ENCODE data around the gene TOM1L2.

The TOM1L2 gene

DNA sequence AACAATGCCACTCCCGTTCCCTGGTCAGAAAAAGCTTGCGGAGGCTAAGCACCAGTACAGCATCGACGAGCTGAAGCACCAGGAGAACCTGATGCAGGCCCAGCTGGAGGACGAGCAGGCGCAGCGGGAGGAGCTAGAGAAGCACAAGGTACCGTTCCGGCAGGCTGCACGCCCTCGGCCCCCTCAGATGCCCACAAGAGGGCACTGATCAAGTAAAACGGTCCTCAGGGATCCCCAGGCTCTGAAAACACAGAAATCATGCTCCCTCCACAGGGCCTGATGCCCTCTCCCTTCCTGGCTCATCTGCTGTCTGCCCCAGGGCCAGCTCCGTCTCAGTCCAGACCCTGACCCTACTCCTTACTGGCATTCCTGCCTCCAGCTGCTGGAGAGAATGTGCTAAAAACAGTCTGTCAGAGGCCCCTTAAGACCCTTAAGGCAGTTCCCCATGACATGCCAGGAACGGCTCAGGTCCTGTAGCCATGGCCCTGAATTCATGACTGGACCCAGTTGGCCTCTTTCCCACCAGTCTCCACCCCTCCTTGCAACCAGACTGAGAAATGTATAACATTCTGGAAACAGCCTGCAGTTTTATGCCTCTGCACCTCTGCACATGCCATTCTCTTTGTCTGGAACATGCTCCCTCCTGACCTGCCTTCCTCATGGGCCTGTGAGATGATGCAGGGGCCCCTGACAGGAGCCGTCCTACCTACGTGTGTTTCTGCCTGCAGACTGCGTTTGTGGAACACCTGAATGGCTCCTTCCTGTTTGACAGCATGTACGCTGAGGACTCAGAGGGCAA, 22.3 kb upstream of the TOM1L2 start:
- DNase-seq, result peak; percentile 34

DNA sequence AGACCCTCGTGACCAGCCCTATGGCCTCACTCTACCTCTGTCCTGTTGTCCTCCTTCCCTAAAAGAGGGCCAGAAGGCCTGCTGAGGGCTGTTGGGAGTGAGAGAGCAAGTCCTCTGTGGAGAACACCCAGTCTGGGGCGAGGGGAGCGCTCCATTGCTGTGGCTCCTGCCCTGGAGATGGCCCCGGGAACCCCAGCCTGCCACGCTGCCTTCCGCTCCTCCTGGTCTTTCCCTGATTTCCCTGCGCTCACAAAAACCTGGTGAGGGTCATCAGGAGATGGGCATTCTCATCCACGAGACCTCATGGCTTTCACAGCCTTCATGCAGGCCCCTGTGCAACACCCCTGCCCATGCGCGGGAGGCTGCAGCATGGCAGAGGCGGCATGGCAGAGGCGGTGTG, 21.7 kb upstream of the TOM1L2 start:
- DNase-seq, result no peak

DNA sequence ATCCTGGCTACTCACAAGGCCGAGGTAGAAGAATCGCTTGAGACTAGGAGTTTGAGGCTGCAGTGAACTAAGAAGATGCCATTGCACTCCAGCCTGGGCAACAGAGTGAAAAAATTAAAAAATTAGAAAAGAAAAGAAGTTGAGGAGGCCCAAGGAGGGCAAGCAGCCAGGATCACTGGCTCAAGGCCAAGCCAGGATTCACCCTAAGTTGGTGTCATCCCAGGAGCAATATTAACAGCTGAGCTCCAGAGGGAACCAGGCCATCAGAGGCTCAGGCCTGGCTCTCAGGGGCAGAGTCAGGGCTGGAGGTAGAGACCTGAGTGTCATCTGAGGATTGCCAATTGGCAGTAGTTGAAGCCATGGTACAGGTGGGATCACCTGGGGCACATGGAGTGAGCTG, 21.2 kb upstream of the TOM1L2 start:
- no peak for DNase-seq

DNA sequence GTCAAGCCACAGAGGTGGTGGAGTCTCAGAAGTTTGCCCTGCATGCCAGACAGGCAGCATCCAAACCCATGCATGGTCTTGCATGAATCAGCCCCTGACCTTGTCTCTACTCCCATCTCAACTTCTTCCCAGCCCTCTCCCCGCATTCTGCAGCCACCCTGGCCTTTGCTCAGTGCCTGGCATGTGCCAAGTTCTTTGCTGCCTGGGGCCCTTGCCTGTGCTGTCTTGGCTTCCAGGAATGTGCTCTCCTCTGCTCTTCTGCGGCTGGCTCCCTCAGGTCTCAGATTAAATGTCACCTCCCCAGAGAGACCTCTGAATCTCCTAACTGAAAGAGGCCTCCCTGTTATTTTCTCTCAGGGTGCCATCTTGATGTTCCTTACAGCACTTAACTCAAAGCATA, 18.1 kb upstream of the TOM1L2 start:
- no peak for DNase-seq

DNA sequence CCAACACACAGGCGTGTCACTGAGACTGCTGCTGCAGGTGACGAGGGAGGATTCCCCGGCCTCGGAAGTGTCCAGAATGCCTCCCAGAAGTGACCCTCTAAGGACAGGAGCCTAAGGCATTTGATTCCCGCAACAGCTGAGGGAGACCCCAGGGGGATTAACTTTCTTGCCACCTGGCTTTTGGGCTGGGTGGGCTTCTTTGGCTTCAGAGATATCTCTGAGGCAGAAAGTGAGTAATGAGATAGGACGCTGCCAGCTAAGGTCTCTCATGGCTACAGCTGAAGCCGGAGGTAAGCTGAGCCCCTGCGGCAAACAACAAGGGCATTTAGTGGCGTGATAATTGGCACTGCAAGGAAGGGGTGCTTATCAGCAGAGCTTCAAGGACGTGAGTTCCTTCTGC, 17.4 kb upstream of the TOM1L2 start:
- no peak for DNase-seq

DNA sequence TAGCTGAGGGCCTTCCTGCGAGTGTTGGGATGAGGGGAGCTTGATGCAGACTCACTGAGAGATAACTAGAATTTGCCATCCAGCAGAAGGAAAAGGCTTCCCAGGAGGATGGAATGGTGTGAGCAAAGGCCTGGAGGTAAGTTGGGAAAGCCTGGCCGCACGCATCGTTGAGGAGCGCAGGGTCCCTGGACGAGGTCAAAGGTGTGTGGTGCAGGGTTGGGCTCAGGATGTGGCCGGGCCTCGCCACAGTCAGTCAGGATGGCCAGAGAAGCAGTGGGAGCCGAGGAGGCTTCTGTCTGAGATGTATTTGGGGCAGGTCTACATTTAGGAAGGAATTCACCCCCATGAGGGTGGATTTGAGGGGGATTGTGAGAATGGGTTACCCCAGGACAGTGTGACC, 16.9 kb upstream of the TOM1L2 start:
- DNase-seq, result no peak

DNA sequence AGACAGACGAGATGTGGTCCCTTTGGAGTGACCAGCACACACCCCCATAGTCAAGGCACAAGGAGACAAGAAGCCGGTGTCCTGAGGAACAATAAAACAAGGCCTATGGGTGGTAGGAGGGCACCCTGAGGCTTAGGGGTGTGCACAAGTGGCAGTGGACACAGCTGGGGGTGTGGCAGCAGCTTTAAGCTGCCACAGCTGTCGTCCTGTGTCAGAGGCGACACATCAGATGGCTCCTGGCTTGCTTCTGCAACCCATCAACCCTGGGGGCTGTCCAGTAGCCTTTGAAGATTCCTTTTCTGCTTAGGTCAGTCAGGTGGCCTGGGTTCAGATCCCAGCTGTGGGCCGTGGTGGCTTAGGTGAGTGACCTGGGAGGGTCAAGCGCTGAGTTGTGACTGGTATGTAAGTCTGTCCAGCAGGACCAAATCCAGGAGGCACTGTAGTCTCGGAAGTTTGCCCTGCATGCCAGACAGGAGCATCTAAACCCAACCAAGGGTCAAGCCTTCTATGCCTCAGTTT, 16.3 kb upstream of the TOM1L2 start:
- no peak for DNase-seq

DNA sequence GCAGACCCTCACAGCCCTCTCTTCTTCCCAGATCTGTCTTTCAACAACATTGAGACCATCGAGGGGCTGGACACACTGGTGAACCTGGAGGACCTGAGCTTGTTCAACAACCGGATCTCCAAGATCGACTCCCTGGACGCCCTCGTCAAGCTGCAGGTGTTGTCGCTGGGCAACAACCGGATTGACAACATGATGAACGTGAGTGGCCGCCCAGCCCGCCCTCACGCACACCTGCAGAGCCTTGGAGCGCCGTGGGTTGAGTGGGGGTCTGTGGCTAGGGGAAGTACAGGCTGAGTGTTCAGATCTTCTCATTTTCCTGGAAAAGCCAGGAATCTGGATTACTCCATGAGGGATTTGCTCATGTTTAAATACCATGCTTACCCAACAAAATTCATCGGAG, 15.7 kb upstream of the TOM1L2 start:
- no peak for DNase-seq

DNA sequence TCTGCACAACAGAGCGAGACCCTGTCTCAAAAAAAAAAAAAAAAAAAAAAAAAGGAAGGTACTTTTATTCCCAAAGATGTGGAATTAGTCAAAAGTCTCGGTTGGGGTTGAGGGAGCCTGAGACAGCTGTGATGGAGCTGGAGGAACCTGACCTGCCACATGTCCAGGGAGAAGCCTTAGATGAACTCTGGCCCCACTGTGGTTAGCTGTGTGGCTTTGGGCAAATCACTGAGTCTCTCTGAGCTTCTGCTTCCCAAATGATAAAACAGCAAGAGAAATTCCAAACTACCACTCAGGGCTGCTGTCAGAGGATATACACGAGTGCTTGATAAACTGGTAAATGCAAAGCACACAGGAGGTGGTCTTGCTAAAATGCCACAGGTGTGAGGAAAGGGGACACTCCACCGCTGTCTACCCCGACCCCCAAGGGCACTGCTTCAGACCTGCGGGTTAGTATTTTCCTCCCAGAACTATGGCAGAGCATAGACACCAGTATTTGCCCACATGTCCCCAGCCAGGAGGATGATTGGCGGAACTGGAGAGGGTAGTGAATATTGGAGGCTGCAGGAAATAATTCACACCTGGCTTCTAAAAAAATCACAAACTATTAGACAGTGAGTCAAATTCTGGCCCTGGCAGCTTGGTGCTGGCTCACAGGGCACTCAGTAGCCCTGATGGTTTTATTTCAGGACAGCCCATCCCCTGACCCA, 15.1 kb upstream of the TOM1L2 start:
- no peak for DNase-seq

DNA sequence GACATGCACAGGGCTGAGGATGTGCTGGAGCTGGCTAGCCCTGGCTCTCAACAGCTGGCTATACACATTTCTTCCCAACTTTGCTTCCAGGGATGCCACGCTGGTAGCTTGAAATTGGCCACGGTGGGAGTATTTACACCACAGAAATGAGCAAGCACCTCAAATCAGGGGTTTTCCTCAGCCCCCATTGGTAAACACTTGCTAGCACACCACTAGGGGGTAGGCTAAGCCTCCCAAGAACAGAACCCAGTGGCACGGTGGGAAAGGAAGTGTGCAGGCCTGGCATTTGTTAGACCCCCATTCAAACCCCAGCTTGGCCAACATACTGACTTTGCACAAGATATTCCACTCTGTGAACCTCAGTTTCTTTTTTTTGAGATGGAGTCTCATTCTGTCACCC, 13.4 kb upstream of the TOM1L2 start:
- peak; percentile 23 for DNase-seq

DNA sequence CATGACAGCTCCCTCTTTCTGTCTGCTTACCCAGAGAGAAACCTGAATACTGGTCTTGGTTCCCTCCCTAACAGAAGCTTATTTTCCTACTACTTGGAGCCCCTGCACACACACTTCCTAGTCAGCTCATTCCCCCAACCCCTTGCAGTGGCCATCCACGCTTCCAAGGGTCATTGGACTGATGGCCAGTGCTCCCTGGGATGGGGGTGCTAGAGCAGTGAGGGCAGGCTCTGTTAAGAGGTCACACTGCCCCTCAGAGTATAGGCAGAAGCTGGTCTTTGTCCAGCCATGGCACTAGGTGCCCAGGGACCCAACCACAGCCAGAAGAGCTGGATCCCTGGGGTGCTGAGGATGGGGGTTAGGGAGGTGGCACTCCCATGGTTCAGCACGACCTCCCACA, 13.0 kb upstream of the TOM1L2 start:
- DNase-seq, result no peak

DNA sequence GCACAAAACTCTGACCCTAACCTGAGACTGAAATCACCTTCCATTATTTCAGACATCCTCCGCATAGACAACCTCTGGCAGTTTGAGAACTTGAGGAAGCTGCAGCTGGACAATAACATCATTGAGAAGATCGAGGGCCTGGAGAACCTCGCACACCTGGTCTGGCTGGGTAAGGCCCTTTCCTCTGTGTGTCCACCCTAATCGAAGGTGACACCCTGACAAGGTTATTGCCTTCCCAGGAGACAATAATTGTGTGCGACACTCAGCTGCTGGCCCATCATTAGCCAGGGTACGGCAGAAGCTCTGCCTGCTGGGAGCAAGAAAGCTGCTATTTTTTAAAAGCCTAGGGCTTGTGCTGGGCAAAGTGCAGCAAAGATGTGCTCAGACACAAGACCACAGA, 11.6 kb upstream of the TOM1L2 start:
- no peak for DNase-seq

DNA sequence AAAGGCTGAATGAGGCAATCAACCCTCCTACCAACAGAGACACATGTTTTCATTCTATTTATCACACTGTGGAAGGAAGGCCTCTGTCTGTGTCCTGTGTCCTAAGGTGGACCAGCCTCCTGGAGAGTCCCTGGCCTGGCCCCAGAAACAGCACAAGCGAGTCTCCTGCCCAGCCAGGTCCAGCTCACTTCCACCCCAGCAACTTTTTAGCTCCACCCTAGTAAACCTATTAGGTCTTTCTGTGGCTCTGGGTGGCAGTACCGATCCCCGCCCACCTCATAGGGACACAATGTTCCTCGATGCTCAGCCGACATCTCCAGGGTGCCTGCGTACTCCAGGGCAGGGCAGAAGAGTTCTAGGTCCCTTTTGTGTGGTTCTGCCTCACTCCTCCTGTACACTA, 11.2 kb upstream of the TOM1L2 start:
- DNase-seq, result no peak

DNA sequence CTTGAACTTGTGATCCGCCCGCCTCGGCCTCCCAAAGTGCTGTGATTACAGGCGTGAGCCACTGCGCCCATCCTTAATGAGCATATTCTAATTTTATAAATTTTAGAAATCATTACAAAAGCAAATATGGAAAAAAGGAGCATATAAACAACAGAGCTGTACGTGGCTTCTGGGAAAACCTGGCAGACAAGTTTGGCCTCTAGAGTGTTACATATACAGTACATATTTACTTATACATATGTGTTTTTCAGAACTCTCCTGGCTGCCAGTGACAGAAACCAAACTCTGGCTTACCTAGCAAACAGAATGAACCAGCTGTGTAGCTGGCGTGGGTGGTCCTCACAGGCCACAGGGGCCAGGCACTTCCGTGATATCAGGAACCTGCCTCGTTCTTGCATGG, 10.6 kb upstream of the TOM1L2 start:
- no peak for DNase-seq

DNA sequence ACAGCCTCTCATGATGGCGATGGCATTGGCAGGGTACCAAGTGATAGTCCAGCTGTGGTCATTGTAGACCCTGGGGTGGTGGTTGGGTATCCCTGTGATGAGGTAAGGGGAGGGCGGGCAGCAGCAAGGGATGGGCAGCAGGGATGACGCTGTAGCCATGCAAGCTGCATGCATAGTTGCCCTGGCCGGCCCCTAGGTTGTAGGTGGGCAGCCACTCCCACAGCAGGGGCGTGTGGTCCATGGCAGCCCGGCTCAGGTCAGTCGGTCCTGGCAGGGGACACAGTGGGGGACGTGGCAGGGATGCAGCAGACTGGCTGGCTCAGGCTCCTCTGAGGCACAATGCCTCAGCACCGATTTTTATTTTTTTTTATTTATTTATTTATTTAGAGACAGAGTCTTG, 9.1 kb upstream of the TOM1L2 start:
- DNase-seq, result no peak

DNA sequence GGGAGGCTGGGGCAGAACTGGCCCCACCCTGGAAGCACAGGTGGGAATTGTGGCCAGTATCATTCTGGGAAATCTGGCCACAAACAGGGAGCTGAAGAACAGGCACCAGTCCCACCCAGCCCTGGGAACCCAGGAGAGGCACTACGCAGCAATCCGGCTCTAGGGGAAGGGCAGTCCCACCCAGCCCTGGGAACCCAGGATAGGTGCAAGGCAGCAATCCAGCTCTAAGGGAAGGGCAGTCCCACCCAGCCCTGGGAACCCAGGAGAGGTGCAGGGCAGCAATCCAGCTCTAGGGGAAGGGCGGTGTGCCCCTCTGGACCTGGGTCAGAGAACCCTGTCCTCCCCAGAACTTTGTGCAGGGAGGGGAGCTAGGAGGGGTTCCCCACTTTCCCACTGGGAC, 7.6 kb upstream of the TOM1L2 start:
- DNase-seq, result no peak

DNA sequence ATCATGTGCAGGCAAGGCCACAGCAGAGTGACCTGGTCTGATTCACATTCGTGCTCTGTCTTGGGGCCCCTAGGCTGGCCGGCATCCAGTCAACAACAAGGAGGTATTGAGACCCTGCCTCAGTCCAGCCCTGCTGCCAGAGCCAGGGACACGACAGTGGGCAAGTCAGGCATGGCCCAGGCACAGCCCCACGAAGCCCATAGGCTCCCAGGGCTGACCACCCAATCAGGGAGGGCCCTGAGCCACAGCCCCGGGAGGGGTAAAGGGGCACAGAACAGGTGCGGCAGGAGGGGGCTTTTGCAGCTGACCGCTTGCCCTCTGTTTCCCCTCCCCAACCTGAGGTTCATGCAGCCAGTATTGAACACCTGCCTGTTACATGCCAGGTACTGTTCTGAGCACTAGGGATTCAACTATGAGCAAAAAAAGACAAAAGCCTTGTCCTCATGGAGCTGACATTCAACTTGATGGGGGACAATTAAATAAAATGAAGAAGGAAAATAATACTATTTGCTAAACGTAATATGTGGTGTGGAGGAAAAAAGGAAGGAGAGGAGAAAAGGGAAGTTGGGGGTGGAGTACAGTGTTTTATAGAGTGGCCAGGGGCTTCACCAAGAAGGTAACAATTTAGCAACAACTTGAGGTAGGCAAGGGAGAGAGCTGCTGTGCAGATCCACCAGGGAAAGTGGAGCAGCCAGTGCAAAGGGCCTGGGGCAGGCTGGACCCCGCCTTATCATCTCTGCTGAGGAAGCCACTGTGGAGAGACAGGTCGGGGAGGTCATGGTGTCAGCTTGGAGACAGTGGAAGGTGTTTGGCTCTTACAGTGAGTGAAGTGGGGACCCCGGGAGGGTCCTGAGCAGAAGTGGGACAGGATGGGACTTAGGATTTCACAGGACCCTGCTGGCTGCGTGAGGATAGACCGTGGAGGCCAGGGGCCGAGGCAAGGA, 6.6 kb upstream of the TOM1L2 start:
- DNase-seq, result no peak

DNA sequence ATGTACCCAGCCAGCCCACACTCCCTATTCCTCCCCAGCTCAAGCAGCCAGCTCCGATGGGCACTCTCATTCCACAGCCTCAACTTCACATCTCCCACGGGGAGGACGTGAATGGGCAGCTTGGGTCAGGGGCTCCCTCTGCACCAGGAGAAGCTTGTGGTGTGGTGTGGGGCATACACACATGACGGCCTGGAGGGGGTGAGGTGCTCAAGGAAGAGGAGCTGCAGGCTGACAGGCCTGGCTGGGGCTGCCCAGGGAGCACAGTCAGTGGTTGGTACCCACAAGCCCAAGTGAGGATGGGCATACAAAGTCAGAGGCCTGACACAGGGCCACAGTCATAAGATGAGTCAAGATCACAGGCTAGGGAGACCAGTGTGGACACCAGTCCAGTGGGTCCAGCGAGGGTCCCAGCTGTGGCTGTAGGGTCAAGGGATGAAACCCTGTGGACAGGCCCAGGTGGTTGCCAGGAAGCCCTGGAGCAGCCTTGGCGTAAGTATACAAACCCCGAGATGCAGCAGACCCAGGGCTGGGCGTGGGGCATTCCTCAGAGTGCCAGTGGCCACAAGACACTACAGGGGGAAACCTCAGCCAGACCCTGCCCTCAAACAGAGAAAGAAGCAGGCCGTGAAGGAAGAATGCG, 4.9 kb upstream of the TOM1L2 start:
- no peak for DNase-seq

DNA sequence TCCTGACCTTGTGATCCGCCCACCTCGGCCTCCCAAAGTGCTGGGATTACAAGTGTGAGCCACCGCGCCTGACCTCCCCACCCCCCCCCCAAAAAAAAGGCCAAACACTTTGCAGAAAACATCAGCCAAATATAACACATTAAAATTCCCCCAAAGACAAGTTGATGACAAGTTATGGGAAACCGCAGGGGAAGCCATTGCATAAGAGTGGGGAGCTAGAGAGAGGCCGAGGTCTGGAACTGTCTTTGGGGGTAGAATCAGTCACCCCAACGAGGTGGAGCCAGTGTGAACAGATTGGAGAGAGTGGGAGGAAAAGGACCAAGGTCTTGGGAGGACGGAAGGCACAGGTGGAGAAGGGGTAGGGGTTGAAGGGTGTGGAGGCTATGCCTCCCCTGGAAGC, 3.2 kb upstream of the TOM1L2 start:
- peak; percentile 6 for DNase-seq

DNA sequence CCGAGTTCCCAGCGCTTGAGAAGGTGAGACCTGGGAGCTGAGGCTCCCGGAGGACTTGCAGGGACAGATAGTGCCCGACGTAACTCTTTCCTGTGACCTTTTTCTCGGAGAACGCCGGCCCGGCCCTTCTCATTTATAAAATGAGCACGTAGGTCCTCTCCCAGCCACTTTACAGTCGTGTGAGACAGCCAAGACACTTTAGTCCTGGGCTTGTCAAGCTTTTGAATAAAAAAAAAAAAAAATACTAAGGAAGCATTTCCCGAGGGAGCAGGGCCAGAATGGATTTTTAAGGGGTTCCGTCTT, 703 bp upstream of the TOM1L2 start:
- no peak for DNase-seq

DNA sequence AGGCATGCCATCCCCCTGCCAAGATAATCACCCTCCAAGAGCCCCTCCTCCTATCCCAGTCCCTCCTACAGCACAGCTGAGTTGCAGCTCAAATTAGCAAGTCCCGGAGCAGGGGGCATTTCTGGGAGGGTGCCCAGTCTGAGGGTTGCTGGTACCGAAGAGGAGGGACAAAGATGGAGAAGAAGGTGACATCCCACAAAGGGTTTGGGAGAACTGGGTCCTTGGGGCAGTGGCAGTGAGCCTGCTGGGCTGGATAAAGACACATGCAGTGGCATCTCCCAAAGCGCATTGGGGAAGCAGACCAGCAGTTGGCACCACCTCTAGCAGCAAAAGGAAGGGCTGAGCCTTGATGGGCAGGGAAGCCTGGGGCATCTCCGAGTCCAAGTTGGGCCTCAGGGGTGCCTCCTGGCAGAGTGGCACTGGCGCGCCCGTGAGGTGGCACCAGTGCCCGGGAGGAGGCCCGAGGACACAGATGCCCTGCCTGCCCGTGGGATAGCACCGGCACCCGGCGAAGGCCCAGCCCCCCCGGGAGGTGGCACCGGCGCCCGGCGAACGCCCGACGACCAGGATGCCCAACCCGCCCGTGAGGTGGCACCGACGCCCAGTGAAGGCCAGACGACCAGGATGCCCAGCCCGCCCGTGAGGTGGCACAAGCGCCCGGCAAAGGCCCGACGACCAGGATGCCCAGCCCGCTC, 622 bp downstream of the TOM1L2 start:
- peak; percentile 26 for DNase-seq

DNA sequence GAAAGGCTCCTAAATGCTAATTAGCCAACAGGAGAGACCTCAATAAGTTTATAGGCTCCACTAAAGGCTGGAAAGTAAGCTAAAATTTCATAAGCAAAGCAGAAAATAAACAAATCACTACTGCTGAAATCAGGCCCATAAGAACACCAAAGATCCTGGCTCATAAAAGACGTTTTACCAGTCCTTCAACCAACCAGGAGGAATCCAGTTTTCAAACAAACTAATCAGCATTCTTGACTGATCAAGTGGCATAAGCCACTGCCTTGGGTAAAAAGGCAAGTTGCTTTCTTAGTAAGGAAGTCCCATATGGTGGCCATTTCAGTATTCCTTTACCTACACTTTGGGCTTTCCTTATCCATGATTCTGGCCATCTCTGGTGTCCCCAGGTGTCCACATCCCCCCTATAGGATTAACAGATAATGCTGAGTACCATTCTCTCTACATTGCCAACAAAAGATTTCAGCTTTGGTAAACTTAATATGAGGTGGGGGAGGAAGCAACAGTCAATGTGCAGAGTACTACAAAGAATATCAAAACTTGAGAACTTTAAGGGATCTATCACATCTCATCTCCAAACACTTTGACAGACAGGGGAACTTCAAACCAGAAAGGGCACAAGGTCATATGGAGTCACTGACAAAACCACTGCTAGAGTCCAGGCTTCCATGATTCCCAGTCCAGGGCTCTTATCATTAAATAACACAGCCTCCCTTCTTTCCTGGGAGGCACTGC, 1.3 kb downstream of the TOM1L2 start:
- DNase-seq, result no peak

All from activated CD4-positive, alpha-beta T cell treated with anti-CD3 and anti-CD28 coated beads, Interleukin-2, Interleukin-6, amounts not matched to agents 100 ng/mL and 50 ng/mL, durations not matched to agents 16 hours and 8 hours (primary cell).